Right lobe of liver (tissue), 4 donors: ENCODE measurements around the gene LMBR1.

Source experiments
- CTCF ChIP-seq, 4 donors: fragments of 200-600 bp in 3 of 4; fragments of 450-650 bp in 1 of 4; IDR thresholded peaks; one replicate each; pipeline versions ENCODE4 v1.5.1 to v1.8.0; 2016 to 2022; ENCODE audit warnings: antibody characterized with exemption in 4 of 4, mild to moderate bottlenecking in 2 of 4
- POLR2A ChIP-seq: fragments of 450-650 bp; IDR thresholded peaks from one replicate; pipeline ENCODE4 v1.6.1; 2017; ENCODE audit warnings: antibody characterized with exemption, mild to moderate bottlenecking
- donor health status: DM: no; HTN: no; CAD: no.
- donor health status: DM: no; HTN: no; CAD: no.
- donor health status: DM: no; HTN: yes; CAD: no.

GRCh38 chr7:156680281-156680680, 212.7 kb downstream of the LMBR1 start:
- TF ChIP-seq CTCF (IDR thresholded peaks at IDR 0.05) (no peak), POLR2A (no peak)
